Kidney (tissue), 14 donors: ENCODE measurements around the gene PDE4D. TPM values are rescaled to one million over a fixed set of nuclear protein-coding genes. Genes with fewer than 3 reads are reported as not detected.

Source experiments
- DNase-seq, 5 donors: peaks; one replicate each; pipeline ENCODE4 v3.0.0-alpha.2; 2013 to 2020
- FAIRE-seq: peaks from 2 replicates; lab custom pipeline; 2012; peaks lifted over from hg19 to GRCh38; lab: Jason Lieb, UNC
- H3K27ac ChIP-seq, 2 donors: one replicate each; pipeline ENCODE4 v1.7.0; 2013; ENCODE audit warnings: low read depth in 2 of 2, low read length in 2 of 2, inconsistent platforms in 1 of 2
- H3K27me3 ChIP-seq: one replicate; pipeline ENCODE4 v1.7.1; 2013; ENCODE audit warnings: low read length, inconsistent platforms; ENCODE audit not compliant: control insufficient read depth, insufficient read depth
- H3K36me3 ChIP-seq, 3 donors: one replicate each; pipeline versions ENCODE4 v1.7.0 to v1.7.1; 2013; ENCODE audit warnings: low read length in 3 of 3, control low read depth in 1 of 3, inconsistent platforms in 1 of 3; ENCODE audit not compliant: insufficient read depth in 3 of 3, control insufficient read depth in 2 of 3
- H3K4me1 ChIP-seq, 3 donors: one replicate each; pipeline versions ENCODE4 v1.7.0 to v1.7.1; 2013; ENCODE audit warnings: low read length in 3 of 3, inconsistent platforms in 1 of 3, low read depth in 1 of 3; ENCODE audit not compliant: control insufficient read depth in 2 of 3, insufficient read depth in 2 of 3
- H3K4me3 ChIP-seq, 3 donors: one replicate each; pipeline versions ENCODE4 v1.7.0 to v1.8.1; 2013; ENCODE audit warnings: low read length in 3 of 3, control low read depth in 1 of 3, inconsistent platforms in 1 of 3
- H3K9ac ChIP-seq, 3 donors: one replicate each; pipeline versions ENCODE4 v1.7.0 to v1.7.1; 2013; ENCODE audit warnings: low read length in 3 of 3, control low read depth in 1 of 3, inconsistent platforms in 1 of 3
- H3K9me3 ChIP-seq, 3 donors: one replicate each; pipeline versions ENCODE4 v1.7.0 to v1.7.1; 2013; ENCODE audit warnings: low read length in 3 of 3, control low read depth in 1 of 3, inconsistent platforms in 1 of 3; ENCODE audit not compliant: control insufficient read depth in 2 of 3, insufficient read depth in 1 of 3
- intact Hi-C: fragments of 100-400 bp; cut with DNase I; formaldehyde crosslinking; loops from one replicate; pipeline ENCODE4 v1.11.1; 2022
- polyA plus RNA-seq: library from polyadenylated mRNA; stranded (reverse); fragments of 350-450 nt; fragmentation: Illumina TruSeq; extraction: RNeasy Lipid Tissue Mini Kit (QIAGEN cat#74804); gene quantifications from one replicate; pipeline ENCODE4 v1.2.3, GENCODE V29; 2014; ENCODE audit warnings: low read depth, low replicate concordance; ENCODE audit not compliant: insufficient read depth
- total RNA-seq: library from RNA; stranded (reverse); fragmentation: NEBNext Ultra II Directional; extraction: Animal tissue kit (Norgen Biotek cat#: 25700); gene quantifications from one replicate; pipeline ENCODE4 v1.2.1, GENCODE V29; 2021
- TF ChIP-seq, protein P1 (sequence below): IDR thresholded peaks from 3 replicates; pipeline ENCODE4 v1.5.1; 2012; ENCODE audit warnings: mild to moderate bottlenecking, moderate library complexity, borderline replicate concordance; ENCODE audit not compliant: insufficient read depth; ENCODE audit errors: extremely low read depth
- donor health status: control.
- donor health status: control.
- donor health status: control.
- donor health status: control.
- donor health status: control.
- donor health status: DM: yes; HTN: yes; CAD: no.
- donor health status: Normal renal cell carcinoma (clear cell type).

The PDE4D gene
- total and polyA plus RNA-seq, 2 donors from 2014 or later, result 9.2 to 78.9 TPM

- Histone ChIP-seq H3K27me3 (no peaks in the 10 kb centered on the region), H3K9ac (no peak overlapping the region), H3K4me1 (no peaks in the 10 kb centered on the region), H3K27ac (no peak overlapping the region), H3K4me3 (no peak overlapping the region), H3K36me3 (no peaks in the 10 kb centered on the region), H3K9me3 (no peaks in the 10 kb centered on the region)
- FAIRE-seq (no peak), DNase-seq (no peak)
- intact Hi-C loops, result no loop called here
- TF ChIP-seq, protein P1, sequence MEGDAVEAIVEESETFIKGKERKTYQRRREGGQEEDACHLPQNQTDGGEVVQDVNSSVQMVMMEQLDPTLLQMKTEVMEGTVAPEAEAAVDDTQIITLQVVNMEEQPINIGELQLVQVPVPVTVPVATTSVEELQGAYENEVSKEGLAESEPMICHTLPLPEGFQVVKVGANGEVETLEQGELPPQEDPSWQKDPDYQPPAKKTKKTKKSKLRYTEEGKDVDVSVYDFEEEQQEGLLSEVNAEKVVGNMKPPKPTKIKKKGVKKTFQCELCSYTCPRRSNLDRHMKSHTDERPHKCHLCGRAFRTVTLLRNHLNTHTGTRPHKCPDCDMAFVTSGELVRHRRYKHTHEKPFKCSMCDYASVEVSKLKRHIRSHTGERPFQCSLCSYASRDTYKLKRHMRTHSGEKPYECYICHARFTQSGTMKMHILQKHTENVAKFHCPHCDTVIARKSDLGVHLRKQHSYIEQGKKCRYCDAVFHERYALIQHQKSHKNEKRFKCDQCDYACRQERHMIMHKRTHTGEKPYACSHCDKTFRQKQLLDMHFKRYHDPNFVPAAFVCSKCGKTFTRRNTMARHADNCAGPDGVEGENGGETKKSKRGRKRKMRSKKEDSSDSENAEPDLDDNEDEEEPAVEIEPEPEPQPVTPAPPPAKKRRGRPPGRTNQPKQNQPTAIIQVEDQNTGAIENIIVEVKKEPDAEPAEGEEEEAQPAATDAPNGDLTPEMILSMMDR, result no peak
Measured at GRCh38 chr5:59137846-59138245, 755.7 kb downstream of the PDE4D start.

GRCh38 chr5:59136549-59136948 lies 757.0 kb downstream of the PDE4D start:
- DNase-seq (no peak), FAIRE-seq (no peak)
- Histone ChIP-seq H3K9me3 (no peaks in the 10 kb centered on the region), H3K27me3 (no peaks in the 10 kb centered on the region), H3K4me3 (no peak overlapping the region), H3K9ac (no peak overlapping the region), H3K4me1 (no peaks in the 10 kb centered on the region), H3K36me3 (no peaks in the 10 kb centered on the region), H3K27ac (no peak overlapping the region)
- intact Hi-C loops, result no loop called here
- TF ChIP-seq, protein P1, result no peak

DNA sequence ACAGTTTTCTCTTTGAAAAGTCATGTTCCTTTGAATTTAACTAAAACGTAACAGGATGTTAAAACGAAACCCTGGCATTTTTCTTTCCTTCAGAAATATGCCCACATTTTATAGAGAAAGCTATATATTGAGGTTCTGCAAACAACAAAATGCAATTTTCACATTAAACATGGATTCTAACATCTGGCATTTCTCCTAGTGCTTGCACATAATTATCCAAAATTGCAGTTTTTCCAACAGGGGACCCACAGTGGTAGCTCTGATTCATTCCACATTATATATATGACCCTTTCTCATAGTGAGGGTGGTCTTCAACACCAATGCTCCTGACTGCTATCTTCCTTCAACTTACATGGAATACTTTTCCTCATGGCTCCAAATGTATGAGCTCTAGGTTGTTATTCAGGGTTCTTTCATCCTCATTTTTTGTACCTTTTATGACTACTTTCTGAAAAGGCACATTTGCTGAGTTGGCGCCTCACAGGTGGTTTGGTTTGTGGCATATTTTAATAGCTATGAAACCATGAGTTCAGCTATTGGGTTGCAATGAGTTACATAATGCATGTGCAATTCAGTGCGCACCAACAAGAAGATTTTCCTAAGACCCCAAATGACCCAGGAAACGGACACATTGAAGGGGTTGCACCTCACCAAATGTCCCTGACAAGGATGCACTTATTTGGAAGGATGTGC lies 758.9 kb downstream of the PDE4D start:
- Histone ChIP-seq H3K4me1 (no peaks in the 10 kb centered on the region), H3K36me3 (no peaks in the 10 kb centered on the region), H3K9me3 (no peaks in the 10 kb centered on the region), H3K27me3 (no peaks in the 10 kb centered on the region), H3K9ac (no peak overlapping the region), H3K27ac (no peak overlapping the region), H3K4me3 (no peak overlapping the region)
- TF ChIP-seq, protein P1, result no peak
- intact Hi-C loops, result no loop called here
- DNase-seq (no peak), FAIRE-seq (no peak)
